Endometrium (tissue), 2 donors: Measurements from ENCODE around the gene SMARCA4.
A peak's percentile ranks its signal among the peaks of the same experiment; 100 is the strongest.
"Not testable (repeated sequence)": the region's sequence is repeated elsewhere in the genome, so short reads cannot be mapped to it uniquely, and the experiment has no call there.

Experiments
- FAIRE-seq: peaks from 2 replicates; lab custom pipeline; 2012; peaks lifted over from hg19 to GRCh38; lab: Jason Lieb, UNC
- donor health status: control.
- donor health status: control.

SMARCA4 gene

DNA sequence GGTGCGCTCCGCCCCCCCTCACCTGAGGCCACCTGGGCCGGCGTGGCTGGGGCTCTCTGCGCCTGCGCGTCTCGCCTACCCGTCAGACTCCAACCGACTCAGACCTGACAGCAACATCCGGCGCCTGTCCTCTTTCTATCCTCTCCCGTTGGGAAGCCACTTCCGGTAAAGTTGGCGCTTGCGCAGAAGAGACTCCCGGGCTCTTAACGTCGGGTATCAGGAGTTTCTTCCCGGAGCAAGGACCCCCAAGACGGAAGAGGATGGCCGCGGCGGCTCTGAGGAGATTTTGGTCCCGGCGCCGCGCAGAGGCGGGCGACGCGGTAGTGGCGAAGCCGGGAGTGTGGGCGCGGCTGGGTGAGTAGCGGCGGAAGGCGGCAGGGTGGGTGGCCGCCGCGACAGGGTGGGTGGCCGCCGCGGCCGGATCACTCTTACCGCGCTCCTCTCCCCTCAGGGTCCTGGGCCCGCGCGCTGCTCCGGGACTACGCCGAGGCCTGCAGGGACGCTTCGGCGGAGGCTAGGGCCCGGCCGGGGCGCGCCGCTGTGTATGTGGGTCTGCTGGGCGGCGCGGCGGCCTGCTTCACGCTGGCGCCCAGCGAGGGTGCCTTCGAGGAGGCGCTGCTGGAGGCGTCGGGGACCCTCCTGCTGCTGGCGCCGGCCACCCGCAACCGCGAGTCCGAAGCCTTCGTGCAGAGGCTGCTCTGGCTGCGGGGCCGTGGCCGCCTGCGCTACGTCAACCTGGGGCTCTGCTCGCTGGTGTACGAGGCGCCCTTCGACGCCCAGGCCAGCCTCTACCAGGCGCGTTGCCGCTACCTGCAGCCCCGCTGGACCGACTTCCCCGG lies 32.0 kb upstream of the SMARCA4 start, which contains the start of the genes TIMM29 and YIPF2:
Gene TIMM29 (plus strand): TSS at position 249 of the 839 bp plus-strand sequence. CDS start 12 bp downstream, at position 261.
Gene YIPF2 (minus strand): TSS at position 77 of the 839 bp plus-strand sequence. CDS start 229 bp downstream, outside the sequence.
- FAIRE-seq = peak; percentile 84

DNA sequence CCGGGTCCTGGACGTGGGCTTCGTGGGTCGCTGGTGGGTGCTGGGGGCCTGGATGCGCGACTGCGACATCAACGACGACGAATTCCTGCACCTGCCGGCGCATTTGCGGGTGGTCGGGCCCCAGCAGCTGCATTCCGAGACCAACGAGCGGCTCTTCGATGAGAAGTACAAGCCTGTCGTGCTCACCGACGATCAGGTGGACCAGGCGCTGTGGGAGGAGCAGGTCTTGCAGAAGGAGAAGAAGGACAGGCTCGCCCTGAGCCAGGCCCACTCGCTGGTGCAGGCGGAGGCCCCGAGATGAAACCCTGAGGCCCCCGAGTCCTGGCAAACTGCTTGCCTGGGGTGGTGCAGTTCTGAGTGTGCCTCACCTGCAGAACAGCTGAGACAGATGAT lies 31.4 kb upstream of the SMARCA4 start:
- no peak for FAIRE-seq

DNA sequence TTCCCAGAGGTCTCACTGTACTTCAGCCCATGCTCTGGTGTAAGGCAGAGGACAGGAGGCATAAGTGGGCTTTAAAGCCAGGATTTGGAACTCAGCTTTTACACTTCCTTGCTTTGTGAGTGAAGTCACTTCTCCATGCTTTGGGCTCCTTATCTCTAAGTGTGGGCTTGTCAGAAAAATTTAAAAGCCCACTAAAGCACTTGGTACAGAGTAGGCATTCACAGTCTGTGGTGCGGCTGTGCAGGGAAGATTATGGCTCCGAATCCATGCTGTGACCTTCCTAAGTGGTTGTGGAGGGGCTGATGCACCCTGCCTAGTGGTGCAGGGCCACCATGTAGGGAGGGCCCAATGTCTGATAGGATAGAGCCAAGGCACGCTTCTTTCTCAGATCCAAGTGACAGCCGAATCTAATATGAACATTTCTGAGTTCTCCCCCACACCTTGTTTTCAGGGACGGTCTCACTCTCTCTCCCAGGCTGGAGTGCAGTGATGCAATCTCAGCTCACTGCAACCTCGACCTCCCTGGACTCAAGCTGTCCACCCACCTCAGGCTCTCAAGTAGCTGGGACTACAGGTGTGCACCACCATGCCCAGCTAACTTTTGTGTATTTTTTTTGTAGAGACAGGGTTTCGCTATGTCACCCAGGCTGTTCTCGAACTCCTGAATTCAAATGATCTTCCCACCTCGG lies 25.3 kb upstream of the SMARCA4 start:
- no peak for FAIRE-seq

DNA sequence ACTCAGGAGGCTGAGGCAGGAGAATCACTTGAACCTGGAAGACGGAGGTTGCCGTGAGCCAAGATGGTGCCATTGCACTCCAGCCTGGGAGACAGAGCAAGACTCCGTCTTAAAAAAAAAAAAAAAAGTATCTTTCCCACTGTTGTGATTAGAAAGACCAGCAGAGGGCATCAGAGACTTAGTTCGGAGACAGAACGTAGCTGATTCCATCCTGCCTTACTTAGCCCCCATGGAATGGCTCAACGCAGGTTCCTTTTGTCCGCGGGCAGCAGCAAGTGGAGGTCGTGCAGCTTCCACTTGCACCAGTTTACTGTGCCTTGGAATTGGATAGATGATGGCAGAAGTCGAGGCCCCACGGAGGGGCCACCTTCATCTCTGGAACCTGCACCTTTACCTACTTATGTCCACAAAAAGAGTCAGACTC lies 24.2 kb upstream of the SMARCA4 start:
- no peak for FAIRE-seq

DNA sequence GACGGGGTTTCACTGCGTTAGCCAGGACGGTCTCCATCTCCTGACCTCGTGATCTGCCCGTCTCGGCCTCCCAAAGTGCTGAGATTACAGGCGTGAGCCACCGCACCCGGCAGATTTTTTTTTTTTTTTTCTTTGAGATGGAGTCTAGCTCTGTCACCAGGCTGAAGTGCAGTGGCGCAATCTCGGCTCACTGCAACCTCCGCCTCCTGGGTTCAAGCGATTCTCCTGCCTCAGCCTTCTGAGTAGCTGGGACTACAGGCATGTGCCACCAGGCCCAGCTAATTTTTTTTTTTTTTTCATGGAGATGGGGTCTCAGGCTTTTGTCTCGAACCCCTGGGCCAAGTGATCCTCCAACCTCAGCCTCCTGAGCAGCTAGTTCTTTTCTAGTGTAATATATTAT lies 19.2 kb upstream of the SMARCA4 start:
- FAIRE-seq = not testable (repeated sequence)

DNA sequence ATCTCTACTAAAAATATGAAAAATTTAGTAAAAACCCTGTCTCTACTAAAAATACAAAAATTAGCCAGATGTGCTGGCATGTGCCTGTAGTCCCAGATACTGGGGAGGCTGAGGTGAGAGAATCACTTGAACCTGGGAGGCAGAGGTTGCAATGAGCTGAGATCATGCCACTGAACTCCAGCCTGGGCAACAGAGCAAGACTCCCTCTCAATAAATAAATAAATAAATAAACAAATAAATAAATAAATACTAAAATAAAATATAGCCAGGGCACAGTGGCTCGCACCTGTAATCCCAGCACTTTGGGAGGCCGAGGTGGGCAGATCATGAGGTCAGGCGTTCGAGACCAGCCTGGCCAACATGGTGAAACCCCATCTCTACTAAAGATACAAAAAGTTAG lies 17.4 kb upstream of the SMARCA4 start:
- FAIRE-seq = not testable (repeated sequence)

DNA sequence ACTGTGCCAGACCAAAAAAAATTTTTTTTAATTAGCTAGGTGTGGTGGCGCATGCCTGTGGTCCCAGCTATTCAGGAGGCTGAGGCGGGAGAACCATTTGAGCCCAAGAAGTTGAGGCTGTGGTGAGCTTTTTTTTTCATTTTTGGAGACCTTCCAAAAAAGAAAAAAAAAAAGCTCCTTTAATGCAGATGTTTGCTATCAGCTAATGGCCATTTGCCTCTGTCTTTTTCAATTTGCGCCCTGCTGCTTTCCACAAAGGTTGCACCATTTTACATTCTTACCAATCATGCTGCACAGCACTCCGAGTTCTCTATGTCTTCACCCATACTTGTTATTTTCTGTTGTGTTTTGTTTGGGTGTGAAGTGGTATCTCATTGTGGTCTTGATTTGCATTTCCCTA lies 15.6 kb upstream of the SMARCA4 start:
- no peak for FAIRE-seq

DNA sequence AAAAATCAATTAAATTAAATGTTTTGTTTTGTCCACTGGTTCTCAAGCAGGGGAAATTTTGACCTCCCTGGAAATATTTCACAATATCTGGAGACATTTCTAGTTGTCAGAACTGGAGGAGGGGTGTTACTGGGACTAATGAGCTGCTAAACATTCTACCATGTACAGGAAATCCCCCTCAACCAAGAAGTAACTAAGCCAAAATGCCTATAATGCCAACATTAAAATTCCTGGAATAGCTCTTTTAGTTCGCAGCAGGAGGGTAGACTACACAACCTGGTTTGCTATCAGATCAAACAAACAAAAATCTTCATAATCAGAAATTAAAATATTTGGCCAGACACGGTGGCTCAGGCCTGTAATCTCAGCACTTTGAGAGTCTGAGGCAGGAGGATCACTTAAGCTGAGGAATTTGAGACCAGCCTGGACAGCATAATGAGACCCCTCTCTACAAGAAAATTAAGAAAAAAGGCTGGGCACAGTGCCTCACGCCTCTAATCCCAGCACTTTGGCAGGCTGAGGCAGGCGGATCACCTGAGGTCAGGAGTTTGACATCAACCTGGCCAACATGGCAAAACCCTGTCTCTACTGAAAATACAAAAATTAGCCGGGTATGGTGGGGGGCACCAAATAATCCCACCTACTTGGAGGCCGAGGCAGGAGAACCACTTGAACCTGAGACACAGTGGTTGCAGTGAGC lies 13.7 kb upstream of the SMARCA4 start:
- FAIRE-seq = no peak

DNA sequence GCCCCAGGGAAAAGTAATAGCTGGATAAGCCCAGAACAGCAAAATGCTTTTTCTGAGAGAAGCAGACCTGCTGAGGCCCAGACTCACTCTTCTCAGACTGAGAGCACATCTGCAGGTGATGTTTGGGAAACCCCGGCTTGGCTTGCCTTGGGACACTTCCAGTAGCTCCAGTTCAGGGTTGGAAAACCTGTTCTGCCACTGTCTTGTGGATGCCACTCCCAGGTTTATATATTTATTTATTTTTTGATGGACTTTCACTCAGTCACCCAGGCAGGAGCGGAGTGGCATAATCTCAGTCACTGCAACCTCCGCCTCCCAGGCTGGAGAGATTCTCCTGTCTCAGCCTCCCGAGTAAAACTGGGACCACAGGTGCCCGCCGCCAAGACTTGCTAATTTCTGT lies 8.0 kb upstream of the SMARCA4 start:
- no peak for FAIRE-seq

DNA sequence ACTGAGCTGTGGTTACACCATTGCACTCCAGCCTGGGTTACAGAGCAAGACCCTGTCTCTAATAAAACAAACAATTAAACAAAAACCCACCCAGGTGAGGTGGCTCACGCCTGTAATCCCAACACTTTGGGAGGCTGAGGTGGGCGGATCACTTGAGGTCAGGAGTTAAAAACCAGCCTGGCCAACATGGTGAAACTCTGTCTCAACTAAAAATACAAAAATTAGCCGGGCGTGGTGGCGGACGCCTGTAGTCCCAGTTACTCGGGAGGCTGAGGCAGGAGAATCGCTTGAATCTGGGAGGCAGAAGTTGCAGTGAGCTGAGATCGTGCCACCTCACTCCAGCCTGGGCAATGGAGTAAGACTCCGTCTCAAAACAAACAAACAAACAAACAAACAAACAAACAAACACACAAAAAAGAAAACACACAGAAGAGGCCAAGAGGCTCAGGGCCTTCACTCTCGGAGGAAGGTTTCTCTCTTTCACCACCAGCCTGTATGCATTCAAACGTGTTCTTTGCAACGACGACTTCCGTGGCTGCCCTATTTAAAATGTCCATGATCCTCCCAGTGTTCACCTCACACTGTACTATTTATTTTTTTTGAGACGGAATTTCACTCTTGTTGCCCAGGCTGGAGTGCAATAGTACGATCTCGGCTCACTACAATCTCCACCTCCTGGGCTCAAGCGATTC lies 1.4 kb upstream of the SMARCA4 start:
- not testable (repeated sequence) for FAIRE-seq

DNA sequence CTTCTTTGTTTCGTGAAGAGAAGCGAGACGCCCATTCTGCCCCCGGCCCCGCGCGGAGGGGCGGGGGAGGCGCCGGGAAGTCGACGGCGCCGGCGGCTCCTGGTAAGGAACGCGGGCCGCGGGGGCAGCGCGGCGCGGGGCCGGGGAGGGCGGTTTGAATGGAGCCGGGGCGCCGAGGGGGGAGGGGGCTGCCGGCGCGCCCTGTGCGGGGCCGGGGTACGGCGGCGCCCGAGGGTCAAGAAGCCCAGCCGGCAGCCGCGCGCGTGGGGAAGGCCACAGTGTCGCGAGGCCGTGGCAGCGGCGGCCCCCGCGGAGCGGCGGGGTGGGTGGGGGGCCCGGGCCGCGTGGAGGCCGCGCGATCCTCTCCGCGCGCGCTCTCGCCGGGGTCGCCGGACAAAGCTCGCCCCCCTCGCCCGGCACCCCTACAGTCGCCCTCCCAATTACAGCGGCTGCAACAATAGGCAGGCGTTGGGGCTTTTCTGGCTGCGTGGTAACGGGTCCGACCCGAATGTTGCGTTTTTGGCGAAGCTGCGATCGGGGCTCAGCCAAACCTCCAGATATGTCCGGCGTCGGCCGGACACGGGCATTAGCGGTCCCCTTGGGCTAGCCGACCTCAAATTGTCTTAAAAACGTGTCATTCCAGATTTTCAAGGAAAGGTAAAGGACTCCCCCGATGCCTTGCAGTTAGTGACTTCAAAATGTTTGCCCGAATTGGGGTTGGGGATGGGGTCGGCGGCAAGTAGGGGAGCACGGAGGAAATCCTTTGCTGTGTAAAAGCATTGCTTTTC lies 437 bp downstream of the SMARCA4 start:
- no peak for FAIRE-seq

DNA sequence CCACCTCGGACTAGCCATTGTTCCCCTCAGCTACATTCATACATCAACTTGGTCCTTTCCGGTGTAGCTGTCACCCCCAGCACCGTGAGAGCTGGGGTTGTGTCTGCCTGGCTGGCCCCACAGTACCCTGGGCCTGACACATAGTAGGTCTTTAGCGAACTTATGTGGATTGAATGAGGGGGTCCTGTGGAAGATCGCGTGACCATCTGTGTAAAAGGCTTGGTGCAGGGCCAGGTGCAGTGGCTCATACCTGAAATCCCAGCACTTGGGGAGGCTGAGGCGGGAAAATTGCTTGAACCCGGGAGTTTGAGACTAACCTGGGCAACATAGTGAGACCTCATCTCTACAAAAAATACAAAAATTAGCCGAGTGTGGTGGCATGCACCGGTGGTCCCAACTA lies 2.0 kb downstream of the SMARCA4 start:
- FAIRE-seq = no peak

DNA sequence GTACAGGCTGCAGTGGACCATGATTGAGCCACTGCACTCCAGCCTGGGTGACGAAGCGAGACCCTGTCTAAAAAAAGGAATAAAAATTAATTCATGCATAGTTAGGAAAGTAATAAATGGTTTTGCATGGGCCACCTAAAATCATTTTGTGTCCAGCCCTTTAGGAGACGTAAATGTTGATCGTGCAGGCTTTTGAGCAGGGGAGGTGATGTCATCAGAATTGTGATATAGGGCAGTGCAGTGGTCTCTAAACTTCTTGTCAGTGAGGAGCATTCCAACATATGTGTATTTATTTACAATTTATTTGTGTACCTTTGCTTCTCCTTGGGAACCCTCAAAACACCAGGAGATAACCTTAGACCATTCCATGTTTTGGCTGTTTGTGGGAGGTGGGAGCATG lies 3.0 kb downstream of the SMARCA4 start:
- no peak for FAIRE-seq

DNA sequence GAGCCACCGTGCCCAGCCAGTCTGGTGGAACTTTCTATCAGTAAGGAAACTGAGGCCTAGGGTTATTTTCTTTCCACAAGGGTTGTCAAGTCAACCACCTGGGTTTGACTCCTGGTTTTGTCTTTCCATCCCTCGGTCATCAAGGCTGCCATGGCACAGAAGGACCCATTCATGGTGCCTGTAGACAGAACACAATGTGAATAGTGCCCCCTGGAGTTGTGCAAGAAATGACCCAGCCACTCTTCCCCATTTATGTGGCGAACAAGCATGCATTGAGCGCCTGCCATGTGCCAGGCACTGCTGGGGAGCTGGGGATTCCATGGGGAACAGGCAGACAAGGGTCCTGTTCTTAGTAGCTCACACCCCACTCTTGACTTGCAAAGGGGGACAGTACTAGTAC lies 4.1 kb downstream of the SMARCA4 start:
- no peak for FAIRE-seq

DNA sequence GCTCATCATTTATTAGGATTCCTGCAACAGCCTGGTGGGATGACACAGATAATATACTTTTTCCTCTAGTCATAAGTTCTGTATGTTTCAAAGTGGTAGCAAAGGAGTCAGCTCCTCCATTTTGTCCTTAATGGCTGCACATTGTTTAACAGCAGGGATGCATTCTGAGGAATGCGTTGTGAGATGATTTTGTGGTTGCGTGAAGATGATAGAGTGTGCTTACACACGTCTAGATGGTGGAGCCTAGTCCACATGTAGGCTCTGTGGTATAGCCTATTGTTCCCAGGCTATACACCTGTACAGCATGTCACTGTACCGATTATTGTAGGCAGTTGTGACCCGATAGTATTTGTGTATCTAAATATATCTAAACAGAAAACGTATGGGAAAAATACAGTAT lies 4.6 kb downstream of the SMARCA4 start:
- FAIRE-seq = no peak

DNA sequence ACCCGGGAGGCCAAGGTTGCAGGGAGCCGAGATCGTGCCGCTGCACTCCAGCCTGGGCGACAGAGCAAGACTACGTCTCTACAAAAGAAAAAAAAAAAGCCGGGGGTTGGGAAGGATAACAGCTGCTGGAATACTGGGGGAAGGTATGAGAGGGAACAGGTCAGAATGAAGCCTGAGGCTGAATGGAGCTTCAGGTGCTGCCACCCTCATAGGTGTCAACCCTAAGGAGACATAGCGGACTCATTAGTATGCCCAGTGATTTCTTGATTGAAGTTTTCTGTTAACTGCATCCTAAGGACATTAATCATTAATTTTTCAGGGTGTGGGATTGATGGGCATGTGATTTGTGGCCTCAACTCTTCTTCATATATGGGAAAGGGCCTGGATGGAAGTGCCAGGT lies 6.0 kb downstream of the SMARCA4 start:
- FAIRE-seq = no peak

DNA sequence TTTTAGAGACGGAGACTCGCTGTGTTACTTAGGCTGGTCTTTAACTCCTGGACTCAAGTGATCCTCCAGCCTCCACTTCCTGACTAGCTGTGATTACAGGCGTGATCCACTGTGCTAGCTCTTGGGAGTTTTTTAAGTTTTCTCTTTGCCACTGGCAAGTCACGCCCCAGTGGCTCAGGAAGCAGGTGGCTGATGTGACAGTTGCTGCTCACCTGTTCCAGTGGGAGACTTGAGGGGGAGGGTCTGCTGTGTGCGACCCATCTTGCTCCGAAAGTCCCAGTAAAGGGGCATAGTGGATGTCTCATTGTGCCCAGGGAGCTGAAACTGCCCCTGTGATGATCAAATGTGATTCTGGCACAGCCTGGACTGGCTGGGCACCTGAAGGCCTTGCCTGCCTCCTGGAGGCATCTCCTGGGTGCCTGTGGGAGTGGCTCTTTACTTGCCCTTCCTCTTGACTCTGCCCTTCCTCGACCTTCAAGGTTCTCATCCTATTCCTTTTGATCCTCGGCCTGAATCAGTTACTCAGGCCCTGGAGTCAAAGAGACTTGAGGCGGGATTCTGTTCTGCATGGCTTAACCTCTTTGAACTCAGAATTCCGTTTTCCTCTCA lies 7.8 kb downstream of the SMARCA4 start:
- no peak for FAIRE-seq

DNA sequence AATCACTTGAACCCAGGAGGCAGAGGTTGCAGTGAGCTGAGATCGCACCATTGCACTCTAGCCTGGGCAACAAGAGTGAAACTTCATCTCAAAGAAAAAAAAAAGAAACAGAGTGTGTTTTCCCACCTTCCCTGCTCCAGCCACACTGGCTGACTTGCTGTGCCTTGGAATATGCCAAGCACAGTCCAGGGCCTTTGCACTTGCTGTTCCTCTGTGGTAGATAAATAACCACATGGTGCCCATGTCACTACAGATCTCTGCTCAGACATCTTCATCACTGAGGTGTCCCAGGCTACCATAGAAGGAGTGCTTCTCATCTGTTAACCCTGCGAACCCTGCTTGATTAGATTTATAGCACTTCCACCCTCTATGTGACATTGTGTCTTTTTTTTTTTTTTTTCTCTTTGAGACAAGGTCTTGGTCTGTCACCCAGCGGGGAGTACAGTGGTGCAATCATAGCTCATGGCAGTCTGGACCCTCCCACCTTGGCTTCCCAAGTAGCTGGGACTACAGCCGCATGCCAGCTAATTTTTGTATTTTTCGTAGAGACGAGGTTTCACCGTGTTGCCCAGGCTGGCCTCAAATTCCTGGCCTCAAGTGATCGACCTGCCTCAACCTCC lies 10.4 kb downstream of the SMARCA4 start:
- FAIRE-seq = no peak

DNA sequence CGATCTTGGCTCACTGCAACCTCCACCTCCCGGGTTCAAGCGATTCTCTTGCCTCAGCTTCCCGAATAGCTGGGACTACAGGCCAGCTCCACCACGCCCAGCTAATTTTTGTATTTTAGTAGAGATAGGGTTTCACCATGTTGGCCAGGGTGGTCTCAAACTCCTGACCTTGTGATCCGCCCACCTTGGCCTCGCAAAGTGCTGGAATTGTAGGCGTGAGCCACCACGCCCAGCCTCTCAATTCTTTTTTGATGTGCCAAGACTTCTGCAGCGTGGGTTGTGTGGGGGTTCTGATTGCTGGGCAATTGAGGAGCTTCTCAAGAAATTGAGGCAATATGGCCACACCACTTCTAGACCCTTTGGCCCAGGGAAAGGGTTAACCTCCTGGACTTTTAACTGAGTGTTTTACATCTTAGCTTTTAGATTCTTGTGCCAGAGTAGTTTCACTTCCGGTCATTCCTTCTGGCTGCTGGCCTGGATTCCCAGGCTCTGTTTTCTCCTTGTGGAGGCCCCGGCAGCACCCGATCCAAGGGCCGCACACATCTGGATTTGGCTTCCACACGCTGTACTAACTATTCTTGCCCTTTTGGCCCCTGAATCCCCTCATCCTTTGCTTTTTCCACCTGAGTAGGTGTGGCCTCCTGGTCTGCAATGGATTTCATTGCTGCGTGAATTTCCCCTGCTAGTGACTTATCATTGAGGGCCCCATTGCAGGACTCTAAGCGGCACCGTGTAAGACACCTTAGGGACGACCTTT lies 14.7 kb downstream of the SMARCA4 start:
- FAIRE-seq = no peak
